Left ventricle myocardium superior (tissue), 1 donor: Measurements from ENCODE around the gene TRIM63. TPM values are rescaled to one million over a fixed set of nuclear protein-coding genes. Genes with fewer than 3 reads are reported as not detected.
A peak's percentile ranks its signal among the peaks of the same experiment; 100 is the strongest.

ENCODE experiments used
- ATAC-seq: fragments of 200-7000 bp; cut with Tn5 transposase; one replicate; pipeline ENCODE4 v1.9.1; 2020; ENCODE audit warnings: mild to moderate bottlenecking, moderate library complexity
- DNase-seq: peaks from one replicate; pipeline ENCODE4 v3.0.0-alpha.2; 2020
- intact Hi-C: fragments of 100-400 bp; cut with micrococcal nuclease; formaldehyde crosslinking; loops from one replicate; pipeline ENCODE4 v1.11.0; 2022
- total RNA-seq: library from RNA; stranded (reverse); fragmentation: NEBNext Ultra II Directional; extraction: Animal tissue kit (Norgen Biotek cat#: 25700); gene quantifications from one replicate; pipeline ENCODE4 v1.2.1, GENCODE V29; 2021
- donor health status: DM: no; HTN: yes; CAD: no; lungs with severe emphysema.

Gene TRIM63
- total RNA-seq, 1 donor from 2014 or later: 207 TPM

DNA sequence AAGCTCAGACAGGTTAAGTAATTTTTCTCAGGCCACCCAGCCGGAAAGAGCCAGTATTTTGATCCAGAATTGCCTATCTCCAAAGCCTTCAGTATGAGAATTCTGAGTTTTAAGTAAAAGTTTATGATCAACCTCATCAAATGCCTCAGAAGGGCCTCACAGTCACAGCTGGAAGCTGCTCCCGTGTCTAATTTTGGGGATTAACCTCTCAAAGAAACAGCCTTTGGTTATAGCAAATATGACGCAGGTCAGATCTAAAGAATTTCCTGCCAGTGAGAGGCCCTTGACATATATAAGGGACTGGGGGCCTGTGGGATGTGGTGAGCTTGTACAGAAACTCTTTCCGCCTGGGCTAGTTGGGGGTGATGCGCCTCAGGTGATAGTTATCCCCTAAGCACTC lies 43.6 kb downstream of the TRIM63 start:
- intact Hi-C loops: no loop called here
- ATAC-seq (no peak), DNase-seq (no peak)

- ATAC-seq (peak; percentile 1), DNase-seq (no peak)
- intact Hi-C loops: no loop called here
These were observed 44.4 kb downstream of the TRIM63 start for GRCh38 chr1:26023009-26023408.

GRCh38 chr1:26022404-26022779 lies 45.0 kb downstream of the TRIM63 start:
- DNase-seq (no peak), ATAC-seq (no peak)
- intact Hi-C loops: no loop called here

GRCh38 chr1:26021647-26022403 lies 45.6 kb downstream of the TRIM63 start, which contains the start of gene EXTL1:
Gene EXTL1, plus strand, starts transcription at chr1:26021775. Its CDS starts 872 bp downstream, at chr1:26022647.
- DNase-seq (peak; percentile 90), ATAC-seq (peak; percentile 85)
- intact Hi-C loops: no loop called here

DNA sequence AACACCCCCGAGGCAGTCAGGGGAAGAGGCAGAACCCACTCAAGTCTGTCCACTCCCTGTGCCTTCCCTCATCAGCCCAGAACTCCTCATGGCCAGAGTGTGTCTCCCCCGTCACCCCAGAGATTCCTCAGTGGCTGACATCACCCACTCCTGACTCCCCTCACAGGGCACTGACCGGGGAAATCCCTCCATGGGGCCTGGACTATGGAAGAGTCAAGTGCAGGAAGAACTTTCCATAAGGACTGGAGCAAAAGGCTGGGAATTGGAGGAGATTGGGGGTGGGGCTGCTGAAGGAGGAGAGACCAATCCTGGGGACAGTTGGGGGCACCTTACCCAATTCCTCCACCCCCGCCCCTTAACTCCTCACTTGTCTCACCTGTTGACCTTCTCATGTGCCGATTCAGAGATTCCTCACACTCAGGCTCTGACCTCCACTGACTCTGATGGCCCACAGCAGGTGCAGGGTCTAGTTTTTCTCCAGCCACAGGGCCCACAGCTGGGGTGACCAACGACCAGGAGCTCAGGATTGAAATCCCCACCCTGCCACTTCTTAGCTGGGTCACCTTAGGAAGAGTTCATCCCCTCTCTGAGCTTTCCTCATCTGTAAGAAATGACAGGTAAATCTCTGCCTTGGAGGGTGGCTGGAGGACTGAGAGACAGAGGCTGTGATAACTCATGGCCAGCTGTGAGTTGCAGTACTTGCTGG lies 46.3 kb downstream of the TRIM63 start:
- intact Hi-C loops: no loop called here
- no peak for DNase-seq
- peak; percentile 3 for ATAC-seq

- ATAC-seq (peak; percentile 53), DNase-seq (peak; percentile 51)
- intact Hi-C loops: no loop called here
These were observed 47.1 kb downstream of the TRIM63 start for GRCh38 chr1:26020330-26020768.

DNA sequence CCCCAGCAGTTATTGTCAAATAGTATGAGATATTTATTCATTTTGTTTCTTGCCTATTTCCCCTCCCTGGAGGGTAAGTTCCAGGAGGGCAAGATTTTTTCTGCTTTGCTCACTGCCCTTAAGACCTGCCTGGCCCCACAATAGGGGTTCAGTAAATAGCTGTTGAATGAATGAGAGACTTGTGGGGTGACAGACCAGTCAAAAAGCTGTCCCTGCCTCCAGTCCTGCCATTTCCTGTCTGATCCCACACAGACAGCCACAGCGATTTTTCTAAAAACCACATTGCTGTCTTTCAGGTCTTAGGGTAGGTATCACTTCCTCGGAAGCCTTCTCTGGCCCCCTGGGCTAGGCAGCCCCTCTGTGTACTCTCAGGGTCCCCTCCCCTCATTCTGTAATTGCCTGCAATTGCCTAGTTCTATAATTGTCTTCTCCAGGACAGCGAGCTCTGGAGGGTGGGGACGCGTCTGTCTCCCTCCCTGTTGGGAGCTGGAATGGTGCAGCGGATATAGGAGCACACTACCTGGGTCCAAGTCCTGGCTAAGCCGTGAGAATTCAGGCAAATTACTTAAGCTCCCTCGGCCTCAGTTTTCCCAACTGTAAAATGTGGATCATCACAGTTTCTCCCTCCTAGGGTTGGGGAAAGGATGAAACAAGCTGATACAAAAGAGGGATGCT lies 47.7 kb downstream of the TRIM63 start:
- ATAC-seq (no peak), DNase-seq (no peak)
- intact Hi-C loops: no loop called here

GRCh38 chr1:26017606-26018005 lies 49.8 kb downstream of the TRIM63 start:
- ATAC-seq (peak; percentile 2), DNase-seq (no peak)
- intact Hi-C loops: no loop called here

GRCh38 chr1:26016953-26017545 lies 50.4 kb downstream of the TRIM63 start:
- DNase-seq (no peak), ATAC-seq (peak; percentile 23)
- intact Hi-C loops: no loop called here

- DNase-seq (no peak), ATAC-seq (no peak)
- intact Hi-C loops: no loop called here
These were observed 51.0 kb downstream of the TRIM63 start for GRCh38 chr1:26016258-26016952.

DNA sequence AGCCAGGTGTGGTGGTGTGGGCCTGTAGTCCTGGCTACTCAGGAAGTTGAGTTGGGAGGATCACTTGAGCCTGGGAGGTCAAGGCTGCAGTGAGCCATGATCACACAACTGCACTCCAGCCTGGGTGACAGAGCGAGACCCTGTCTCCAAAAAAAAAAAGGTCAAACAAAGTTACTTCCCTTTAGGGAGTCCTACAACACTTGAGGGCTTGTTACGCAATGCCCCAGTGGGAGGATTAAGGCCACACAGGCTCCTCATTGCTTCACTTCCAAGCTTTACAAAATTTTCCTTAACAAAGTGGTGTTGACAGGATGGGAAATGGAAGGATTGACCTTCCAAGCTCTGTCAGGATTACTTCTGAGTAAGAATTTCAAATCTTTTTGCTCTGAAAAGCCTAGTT lies 52.1 kb downstream of the TRIM63 start:
- intact Hi-C loops: no loop called here
- DNase-seq (no peak), ATAC-seq (no peak)

GRCh38 chr1:26014179-26014578 lies 53.3 kb downstream of the TRIM63 start:
- intact Hi-C loops: no loop called here
- ATAC-seq (no peak), DNase-seq (no peak)

DNA sequence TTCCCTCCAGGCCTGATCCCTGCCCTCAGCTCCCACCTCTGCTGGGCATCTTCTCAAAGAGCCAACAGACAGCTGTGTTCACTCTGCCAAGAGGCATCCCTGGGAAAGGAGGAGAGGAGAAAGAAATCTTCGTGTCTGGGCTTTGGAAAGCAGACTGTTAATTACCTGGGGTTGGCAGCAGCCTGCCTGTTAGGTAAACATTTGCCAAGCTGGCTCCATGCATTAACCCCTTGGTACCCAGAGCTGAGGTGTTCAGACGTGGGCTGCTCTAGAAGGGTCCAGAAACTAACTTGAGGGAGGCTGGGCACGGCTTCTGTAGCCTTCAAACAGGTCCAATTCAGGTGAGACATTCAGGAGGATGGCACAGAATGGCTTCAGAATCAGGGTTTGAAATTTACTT lies 54.6 kb downstream of the TRIM63 start:
- DNase-seq (no peak), ATAC-seq (no peak)
- intact Hi-C loops: no loop called here

DNA sequence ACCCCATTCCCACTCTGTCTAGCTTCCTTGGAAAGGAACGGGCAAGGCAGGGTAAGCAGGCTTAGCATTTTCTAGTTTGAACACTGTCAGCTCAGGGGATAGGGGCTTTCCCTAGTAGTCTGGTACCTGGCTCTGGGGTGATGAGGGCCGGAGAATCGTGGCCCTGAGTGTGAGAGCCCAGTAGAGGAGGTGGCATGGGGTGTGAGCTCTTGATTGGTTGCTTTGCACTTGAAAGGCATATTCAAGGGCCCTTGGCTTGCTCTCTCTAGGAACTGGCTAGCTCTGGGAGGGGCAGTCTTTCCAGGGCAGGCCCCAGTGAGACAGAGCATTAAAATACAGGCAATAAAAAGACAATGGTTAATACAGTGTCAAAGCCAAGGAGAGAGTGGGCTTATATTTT lies 56.6 kb downstream of the TRIM63 start:
- no peak for DNase-seq
- intact Hi-C loops: no loop called here

GRCh38 chr1:26009796-26010447 lies 57.5 kb downstream of the TRIM63 start:
- DNase-seq (no peak), ATAC-seq (no peak)

More for the DNA sequence above, 56.6 kb downstream of the TRIM63 start:
- ATAC-seq: no peak

GRCh38 chr1:26006710-26007109 lies 60.7 kb downstream of the TRIM63 start:
- DNase-seq: no peak
- no peak for ATAC-seq
- intact Hi-C loops: no loop called here

More at GRCh38 chr1:26009796-26010447, 57.5 kb downstream of the TRIM63 start:
- intact Hi-C loops: no loop called here

DNA sequence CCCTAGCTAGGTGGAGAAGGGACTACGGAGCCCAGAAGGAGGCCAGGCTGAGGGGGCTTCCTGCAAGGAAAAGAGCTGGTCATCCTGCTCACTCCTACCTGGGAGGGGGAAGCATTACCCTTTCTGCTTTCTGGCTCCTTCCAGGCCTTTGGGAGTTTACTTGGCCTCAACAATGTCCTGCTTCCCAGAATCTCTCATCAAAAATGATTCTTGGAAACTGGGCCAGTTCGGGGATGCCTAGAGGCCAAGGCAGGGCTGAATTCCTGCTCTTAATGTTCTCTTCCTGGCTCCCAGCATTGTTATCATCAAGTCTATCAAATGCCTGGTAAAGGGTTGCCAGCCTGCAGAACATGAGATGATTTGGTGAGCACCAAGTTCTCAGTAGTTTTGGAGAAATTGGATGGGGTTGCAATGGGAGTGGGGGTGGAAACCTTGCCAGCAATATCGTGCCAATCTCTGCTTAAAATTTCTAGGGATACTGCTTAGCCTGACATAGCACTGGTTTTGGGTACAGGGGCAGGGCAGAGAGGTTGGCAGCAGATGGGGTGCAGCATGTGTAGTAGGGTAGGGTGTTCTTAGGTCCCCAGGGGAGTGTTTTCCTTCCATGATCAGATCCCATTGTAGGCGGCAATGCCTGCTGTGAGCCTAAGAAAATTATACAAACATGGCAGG lies 61.9 kb downstream of the TRIM63 start:
- no peak for ATAC-seq

DNA sequence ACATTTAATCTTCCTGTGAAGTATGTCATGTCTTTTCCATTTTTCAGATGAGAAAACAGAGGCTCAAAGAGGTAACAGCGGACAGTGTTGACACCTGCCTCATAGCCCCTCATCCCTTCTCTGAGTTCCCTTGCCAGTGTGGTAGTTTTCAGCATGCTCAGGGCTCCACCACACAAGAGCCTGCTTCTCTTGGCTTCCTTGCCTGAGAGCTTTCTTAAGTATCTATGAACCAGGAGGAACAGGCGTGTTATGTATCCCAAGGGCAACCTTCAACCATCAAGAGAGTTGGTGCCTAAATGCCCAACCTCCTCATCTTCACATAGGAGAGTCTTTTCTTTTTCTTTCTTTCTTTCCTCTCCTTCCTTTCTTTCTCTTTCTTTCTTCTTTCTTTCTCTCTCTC lies 63.7 kb downstream of the TRIM63 start:
- intact Hi-C loops: no loop called here

More for the DNA sequence above, 61.9 kb downstream of the TRIM63 start:
- intact Hi-C loops: no loop called here
- DNase-seq: no peak

More for the DNA sequence above, 63.7 kb downstream of the TRIM63 start:
- DNase-seq (no peak), ATAC-seq (no peak)
